ENCODE results near the gene SARM1.

SARM1 gene

GRCh38 chr17:28395968-28396367, 24.5 kb downstream of the SARM1 start:
- DNase-seq (ENCODE audit: low read depth): no peak

GRCh38 chr17:28396635-28397239, 25.2 kb downstream of the SARM1 start:
- DNase-seq (ENCODE audit: low read depth): no peak

DNA sequence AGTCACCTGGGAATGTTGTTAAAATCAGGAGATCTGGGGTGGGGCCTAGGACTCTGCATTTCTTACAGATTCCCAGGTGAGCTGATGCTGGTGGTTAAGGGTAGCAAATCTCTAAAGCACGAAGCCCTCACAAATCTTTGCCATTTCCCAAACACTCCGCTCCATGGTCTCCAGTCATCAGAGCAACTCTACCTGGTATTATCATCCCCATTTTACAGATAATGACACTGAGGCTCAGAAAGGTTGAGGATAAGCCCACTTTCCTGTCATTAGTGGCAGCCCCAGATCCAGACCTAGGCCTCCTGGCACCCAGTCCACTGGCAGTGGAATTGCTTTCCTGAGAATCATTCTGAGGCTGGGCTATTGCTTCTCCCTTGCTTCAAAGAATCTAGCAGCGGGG, 25.8 kb downstream of the SARM1 start:
- no peak for DNase-seq (ENCODE audit: low read depth)

DNA sequence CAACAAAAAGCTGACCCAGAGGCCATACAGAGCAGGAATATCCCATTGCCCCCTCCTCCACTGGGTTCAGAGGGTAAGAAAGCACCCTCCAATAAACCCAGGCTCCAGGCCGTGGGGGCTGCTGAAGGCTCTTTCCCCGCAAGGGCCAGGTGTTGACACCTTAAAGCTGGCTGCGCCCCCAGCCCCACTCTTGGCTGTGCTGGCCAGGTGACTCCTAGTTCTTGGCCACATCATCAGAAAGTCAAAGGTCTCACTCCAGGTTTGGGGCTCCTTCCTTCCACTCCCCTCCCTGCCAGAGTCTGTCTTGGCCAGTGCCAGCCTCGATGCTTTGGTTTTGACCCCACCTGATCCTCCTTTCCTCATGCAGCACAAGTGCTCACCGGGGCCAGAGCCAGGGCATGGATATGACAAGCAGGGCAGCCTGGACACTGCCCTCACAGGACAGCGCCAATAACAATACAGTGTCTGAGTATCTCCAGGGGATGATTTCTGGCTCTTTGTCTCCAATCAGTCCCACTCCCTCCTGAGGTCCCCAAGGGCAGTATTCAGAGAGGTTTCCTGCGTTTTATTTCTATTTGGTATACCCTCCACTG, 26.3 kb downstream of the SARM1 start:
- DNase-seq (ENCODE audit: low read depth): no peak

DNA sequence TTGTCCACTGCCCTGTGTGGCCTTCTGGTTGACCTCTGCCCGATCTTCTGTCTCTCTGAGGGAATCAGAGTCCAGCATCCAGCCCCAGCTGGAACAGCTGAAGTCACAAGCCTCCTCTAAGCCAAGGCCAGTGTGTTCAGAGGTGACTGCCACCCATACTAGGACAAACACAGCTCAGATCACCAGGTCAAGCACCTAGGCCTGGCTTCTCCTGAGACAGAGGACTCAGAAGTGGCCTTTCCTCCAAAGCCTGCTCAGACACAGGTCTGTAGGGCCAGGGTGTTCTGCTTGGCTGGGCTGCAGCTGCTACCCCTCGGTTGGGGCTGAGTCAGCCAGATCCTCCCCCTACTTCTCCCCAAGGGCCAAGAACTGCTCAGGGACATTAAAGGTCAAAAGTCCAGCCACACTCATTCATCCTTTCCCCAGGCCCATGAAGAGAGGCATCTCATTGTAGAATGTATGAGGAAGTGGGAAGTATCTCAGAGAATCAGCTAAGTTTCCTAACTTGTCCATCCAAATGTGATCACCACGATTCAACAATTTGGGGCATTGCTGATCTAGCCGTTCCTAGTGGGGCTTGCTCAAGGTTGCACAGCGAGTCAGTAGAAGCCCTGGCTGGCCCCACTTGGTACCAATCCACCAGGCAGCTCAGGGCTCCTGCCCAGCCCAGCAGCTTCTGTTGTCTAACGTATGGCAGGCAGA, 26.9 kb downstream of the SARM1 start:
- DNase-seq (ENCODE audit: low read depth): no peak

- no peak for DNase-seq (ENCODE audit: low read depth)
These were observed 28.3 kb downstream of the SARM1 start for GRCh38 chr17:28399808-28400207.

GRCh38 chr17:28402224-28402630, 30.7 kb downstream of the SARM1 start:
- no peak for DNase-seq (ENCODE audit: low read depth)

GRCh38 chr17:28402844-28403243, 31.4 kb downstream of the SARM1 start:
- no peak for DNase-seq (ENCODE audit: low read depth)

GRCh38 chr17:28404007-28404406, 32.5 kb downstream of the SARM1 start:
- DNase-seq (ENCODE audit: low read depth): no peak

DNA sequence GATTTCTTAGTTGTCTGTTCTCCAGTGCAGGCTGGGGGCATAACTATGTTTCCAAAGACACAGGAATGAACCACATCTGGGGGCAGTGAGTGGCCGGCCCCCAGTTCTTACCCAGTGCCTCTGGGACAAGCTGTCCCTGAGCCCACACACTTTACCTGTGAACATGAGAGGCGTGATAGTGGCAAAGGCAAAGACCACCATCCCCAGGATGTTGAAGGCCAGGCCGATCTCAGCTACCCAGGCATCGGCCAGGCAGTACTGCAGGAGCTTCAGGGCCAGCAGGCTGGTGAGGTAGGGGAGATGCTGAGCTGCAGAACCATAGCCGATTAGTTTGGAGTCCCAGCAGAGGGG, 32.9 kb downstream of the SARM1 start:
- no peak for DNase-seq (ENCODE audit: low read depth)

DNA sequence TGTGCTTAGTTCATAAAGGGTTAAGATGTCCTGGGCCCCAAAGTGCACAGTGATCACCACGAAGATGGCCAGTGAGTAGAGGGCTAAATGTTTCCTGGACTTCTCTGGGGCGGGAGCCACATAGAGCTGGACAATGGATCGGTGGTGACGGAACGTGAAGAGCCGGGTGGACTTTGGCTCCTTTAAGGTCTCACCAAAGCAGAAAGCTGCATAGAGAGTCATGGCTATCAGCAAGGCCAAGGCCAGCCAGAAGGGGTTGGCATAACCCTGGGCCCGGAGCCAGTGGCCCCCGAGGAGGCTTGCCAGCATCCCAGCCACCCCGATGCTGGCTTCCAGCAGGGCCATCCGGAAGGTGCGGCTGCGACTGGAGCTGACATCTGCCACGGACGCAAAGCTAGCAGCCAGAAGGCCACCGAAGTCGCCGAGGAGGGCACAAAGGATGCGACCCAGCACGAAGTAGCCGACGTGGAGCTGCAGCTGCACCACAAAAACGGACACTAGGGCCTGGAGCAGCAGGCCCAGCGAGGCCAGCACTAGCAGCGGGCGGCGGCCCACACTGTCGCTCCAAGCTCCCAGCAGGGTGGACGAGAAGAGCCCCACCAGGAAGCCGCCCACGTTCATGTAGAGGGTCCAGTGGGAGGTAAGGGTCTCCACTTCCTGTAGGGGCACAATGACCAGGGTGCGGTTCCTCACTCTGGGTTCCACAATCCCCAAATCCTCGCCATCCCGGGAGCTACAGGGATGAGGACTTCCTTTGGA, 33.5 kb downstream of the SARM1 start:
- DNase-seq (ENCODE audit: low read depth): no peak

GRCh38 chr17:28405632-28406472, 34.4 kb downstream of the SARM1 start, which contains the start of gene SLC46A1:
Gene SLC46A1, minus strand, starts transcription at chr17:28406212. Its CDS starts 98 bp downstream, at chr17:28406114.
- DNase-seq (ENCODE audit: low read depth): no peak

- DNase-seq (ENCODE audit: low read depth): no peak
These were observed 35.0 kb downstream of the SARM1 start for GRCh38 chr17:28406473-28406814.

GRCh38 chr17:28407130-28407973, 35.9 kb downstream of the SARM1 start:
- no peak for DNase-seq (ENCODE audit: low read depth)

DNA sequence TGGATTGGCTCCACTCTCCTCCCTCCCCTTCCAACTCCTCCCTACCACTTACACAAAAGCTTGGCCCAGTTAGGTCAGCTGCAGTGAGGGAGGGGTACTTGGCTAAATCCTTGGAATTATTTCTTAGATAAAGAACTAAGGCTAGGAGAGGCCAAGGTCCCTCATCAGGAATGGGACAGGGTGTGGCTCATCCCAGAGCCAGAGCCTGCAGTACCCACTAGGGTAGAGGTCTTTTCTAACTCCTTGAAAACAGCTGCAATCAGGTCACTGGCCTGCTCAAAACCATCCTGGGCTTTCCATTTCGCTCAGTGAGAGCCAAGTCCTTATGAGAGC, 36.4 kb downstream of the SARM1 start:
- no peak for DNase-seq (ENCODE audit: low read depth)

- DNase-seq (ENCODE audit: low read depth): no peak
These were observed 40.6 kb downstream of the SARM1 start for GRCh38 chr17:28412099-28412498.

DNA sequence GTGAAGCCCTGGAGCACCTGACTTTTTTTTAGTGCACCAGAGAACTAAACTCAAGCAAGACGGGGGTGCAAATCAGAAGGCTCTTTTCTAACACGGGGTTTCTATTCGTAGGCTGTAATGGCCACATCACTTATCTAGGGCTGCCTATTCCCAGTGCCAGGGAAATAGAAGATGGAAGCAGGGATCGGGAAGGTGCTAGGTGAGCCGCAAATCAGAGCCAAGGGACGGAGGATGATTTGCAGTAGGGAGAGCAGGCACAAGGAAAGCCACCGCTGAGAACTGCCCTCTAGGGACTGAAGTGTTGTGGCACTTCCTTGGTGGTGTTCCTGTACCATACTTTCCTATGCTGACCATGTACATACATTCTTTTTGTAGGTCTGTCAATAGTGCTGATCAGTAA, 42.3 kb downstream of the SARM1 start:
- no peak for DNase-seq (ENCODE audit: low read depth)

DNA sequence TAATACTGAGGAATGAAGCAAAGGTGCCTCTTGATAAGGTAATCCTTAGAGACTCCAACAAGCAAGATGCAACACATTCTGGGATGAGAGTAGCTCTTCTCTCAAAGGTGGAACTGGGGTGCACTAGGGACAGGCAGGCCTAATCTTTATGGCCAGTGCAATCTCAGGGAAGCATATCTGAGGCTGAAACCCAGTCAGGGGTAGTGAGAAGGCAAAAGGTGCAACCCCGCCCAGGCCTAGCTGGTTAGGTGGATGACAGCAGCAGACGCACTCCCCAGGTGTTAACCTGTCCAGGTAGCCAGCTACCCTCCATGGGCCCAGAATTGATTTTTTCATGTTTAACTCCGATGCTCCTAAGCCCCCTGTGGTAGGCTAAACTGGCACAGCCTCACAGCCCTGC, 44.4 kb downstream of the SARM1 start:
- no peak for DNase-seq (ENCODE audit: low read depth)

- DNase-seq (ENCODE audit: low read depth): no peak
These were observed 45.3 kb downstream of the SARM1 start for GRCh38 chr17:28416703-28417311.

GRCh38 chr17:28421787-28422305, 50.4 kb downstream of the SARM1 start:
- no peak for DNase-seq (ENCODE audit: low read depth)

- DNase-seq (ENCODE audit: low read depth): no peak
These were observed 53.7 kb downstream of the SARM1 start for GRCh38 chr17:28425206-28425605.
